Body of pancreas (tissue), 4 donors: ENCODE measurements around the gene SCPEP1. TPM values are rescaled to one million over a fixed set of nuclear protein-coding genes. Genes with fewer than 3 reads are reported as not detected.
"Not testable (repeated sequence)": the region's sequence is repeated elsewhere in the genome, so short reads cannot be mapped to it uniquely, and the experiment has no call there.

Experiments used
- ATAC-seq: fragments of 150-250 bp; one replicate; pipeline ENCODE4 v1.9.1; 2016
- DNase-seq, 4 donors: peaks; one replicate each; pipeline ENCODE4 v3.0.0-alpha.2; 2019
- H3K27ac ChIP-seq, 4 donors: fragments of 200-600 bp; sonication (generic); 1 replicate in 3 of 4; 2 replicates in 1 of 4; pipeline versions ENCODE4 v1.5.1 to v1.6.1; 2016 to 2019; ENCODE audit warnings: mild to moderate bottlenecking in 1 of 4, mixed read lengths in 1 of 4, moderate library complexity in 1 of 4
- H3K27me3 ChIP-seq, 2 donors: fragments of 200-600 bp; sonication (generic); one replicate each; pipeline ENCODE4 v1.6.0; 2016; ENCODE audit warnings: mild to moderate bottlenecking in 1 of 2
- H3K36me3 ChIP-seq, 2 donors: fragments of 200-600 bp; sonication (generic); replicated peaks in 1 of 2; 2 replicates each; pipeline ENCODE4 v1.5.1; 2016; ENCODE audit warnings: low read depth in 2 of 2; ENCODE audit not compliant: insufficient read depth in 1 of 2
- H3K4me1 ChIP-seq: fragments of 200-600 bp; sonication (generic); one replicate; pipeline ENCODE4 v1.6.0; 2016
- H3K4me3 ChIP-seq, 2 donors: fragments of 200-600 bp; sonication (generic); 1 replicate in 1 of 2; 2 replicates in 1 of 2; pipeline ENCODE4 v1.5.1; 2016 to 2019
- H3K9me3 ChIP-seq, 3 donors: fragments of 200-600 bp; sonication (generic); 1 replicate in 2 of 3; 2 replicates in 1 of 3; pipeline ENCODE4 v1.5.1; 2016
- POLR2A ChIP-seq, 3 donors: fragments of 450-650 bp; IDR thresholded peaks; one replicate each; pipeline ENCODE4 v1.6.1; 2016; ENCODE audit warnings: antibody characterized with exemption in 3 of 3, mild to moderate bottlenecking in 2 of 3
- WGBS, 2 donors: methylation state at CpG; one replicate each; pipeline ENCODE4 v1.1.5; 2017; 5-methylcytosine and 5-hydroxymethylcytosine counted together
- intact Hi-C: fragments of 100-400 bp; cut with DNase I; formaldehyde crosslinking; loops from one replicate; pipeline ENCODE4 v1.15.1; 2023
- total RNA-seq, 2 donors: library from RNA; depleted of rRNA; stranded (reverse); fragments of >200 nt; gene quantifications; one replicate each; pipeline ENCODE4 v1.1.0, GENCODE V29; 2016
- TF ChIP-seq, protein P1 (sequence below), 7 experiments: fragments of 450-650 bp in 4 of 7; fragments of 200-600 bp in 3 of 7; sonication (generic) in 3 of 7; IDR thresholded peaks; one replicate each; pipeline ENCODE4 v1.5.1; 2016 to 2019; ENCODE audit warnings: antibody characterized with exemption in 7 of 7

SCPEP1 gene
- total RNA-seq, 2 donors from 2014 or later: 27.0 to 57.7 TPM

DNA sequence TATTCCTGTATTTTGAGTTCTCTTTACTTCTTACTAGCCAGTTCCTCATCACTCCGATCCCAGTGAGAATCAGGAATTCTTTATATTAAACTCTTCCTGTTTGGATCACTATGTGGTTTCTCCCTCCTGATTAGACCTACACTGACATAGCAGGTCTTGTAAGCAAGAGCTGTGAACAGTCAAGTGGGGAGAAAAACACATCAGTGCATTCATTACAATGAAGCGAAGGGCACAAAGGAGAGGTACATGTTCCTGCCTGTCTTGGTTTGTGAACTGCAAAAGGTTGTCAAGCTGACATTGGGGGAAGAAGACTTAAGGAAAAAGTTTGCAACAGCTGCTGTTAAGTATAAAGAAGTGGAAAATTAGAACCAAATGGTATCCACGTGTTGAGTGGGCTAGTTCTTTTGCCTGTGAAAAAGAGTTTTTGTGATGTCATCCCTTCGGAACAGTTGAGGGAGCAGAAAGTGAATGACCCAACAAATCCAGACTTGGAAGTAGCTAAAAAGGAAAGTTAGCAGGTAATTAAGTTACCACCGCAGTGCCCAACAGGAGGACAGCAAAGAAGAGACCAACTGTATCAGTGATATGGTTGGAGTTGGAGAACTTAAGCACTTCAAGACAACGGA, 41.1 kb upstream of the SCPEP1 start:
- Histone ChIP-seq H3K4me1 (no peaks in the 10 kb centered on the region), H3K27ac (no peak overlapping the region), H3K4me3 (no peak overlapping the region), H3K27me3 (no peaks in the 10 kb centered on the region), H3K9me3 (no peaks in the 10 kb centered on the region), H3K36me3 (peaks cover 0 to 11% of the 10 kb centered on the region in 2 donors)
- DNase-seq (no peak), ATAC-seq (no peak)
- 81 to 88% methylated on average over 6 of the region's 6 CpGs for WGBS, 2 donors
- TF ChIP-seq, protein P1, sequence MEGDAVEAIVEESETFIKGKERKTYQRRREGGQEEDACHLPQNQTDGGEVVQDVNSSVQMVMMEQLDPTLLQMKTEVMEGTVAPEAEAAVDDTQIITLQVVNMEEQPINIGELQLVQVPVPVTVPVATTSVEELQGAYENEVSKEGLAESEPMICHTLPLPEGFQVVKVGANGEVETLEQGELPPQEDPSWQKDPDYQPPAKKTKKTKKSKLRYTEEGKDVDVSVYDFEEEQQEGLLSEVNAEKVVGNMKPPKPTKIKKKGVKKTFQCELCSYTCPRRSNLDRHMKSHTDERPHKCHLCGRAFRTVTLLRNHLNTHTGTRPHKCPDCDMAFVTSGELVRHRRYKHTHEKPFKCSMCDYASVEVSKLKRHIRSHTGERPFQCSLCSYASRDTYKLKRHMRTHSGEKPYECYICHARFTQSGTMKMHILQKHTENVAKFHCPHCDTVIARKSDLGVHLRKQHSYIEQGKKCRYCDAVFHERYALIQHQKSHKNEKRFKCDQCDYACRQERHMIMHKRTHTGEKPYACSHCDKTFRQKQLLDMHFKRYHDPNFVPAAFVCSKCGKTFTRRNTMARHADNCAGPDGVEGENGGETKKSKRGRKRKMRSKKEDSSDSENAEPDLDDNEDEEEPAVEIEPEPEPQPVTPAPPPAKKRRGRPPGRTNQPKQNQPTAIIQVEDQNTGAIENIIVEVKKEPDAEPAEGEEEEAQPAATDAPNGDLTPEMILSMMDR (IDR thresholded peaks at IDR 0.05): no peak
- no peak for TF ChIP-seq POLR2A (IDR thresholded peaks at IDR 0.05)
- intact Hi-C loops: loop anchor here (5.0 kb wide), 1 partner anchor 115 kb away; no protein-coding TSS in a partner anchor

DNA sequence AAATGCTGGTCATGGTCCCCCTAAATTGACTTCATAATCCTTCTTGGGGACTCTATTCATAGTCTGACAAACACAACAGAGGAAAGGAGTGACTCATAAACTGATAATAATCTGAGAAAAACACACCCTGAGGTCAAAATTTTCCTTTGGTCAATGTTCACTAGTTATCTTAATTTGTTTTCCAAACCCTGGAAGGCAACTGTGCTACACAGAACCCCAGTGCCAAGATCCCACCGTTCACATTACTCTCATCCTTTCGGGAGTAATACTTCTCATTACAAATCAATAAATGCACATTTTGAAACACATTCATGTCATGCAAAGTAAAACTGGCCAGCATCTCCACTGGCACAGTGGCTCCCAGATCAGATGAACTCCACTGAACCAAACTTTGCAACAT, 40.2 kb upstream of the SCPEP1 start:
- no peak overlapping the region for H3K27ac ChIP-seq
- no peak for DNase-seq
- intact Hi-C loops: loop anchor here (5.0 kb wide), 1 partner anchor 115 kb away; no protein-coding TSS in a partner anchor
- H3K4me1 ChIP-seq: no peaks in the 10 kb centered on the region
- H3K4me3 ChIP-seq: no peak overlapping the region
- TF ChIP-seq, protein P1 (IDR thresholded peaks at IDR 0.05): no peak
- TF ChIP-seq POLR2A (IDR thresholded peaks at IDR 0.05): no peak
- ATAC-seq: no peak
- WGBS, 2 donors: 23 to 30% methylated on average over 2 of the region's 2 CpGs
- H3K27me3 ChIP-seq: no peaks in the 10 kb centered on the region
- peaks cover 0 to 11% of the 10 kb centered on the region in 2 donors for H3K36me3 ChIP-seq
- no peaks in the 10 kb centered on the region for H3K9me3 ChIP-seq

- not testable (repeated sequence) for H3K9me3 ChIP-seq, H3K27me3 ChIP-seq, DNase-seq, H3K4me3 ChIP-seq, H3K27ac ChIP-seq, H3K4me1 ChIP-seq, ATAC-seq
- intact Hi-C loops: loop anchor here (5.0 kb wide), 1 partner anchor 116 kb away; no protein-coding TSS in a partner anchor
- peaks cover 0 to 11% of the 10 kb centered on the region in 2 donors for H3K36me3 ChIP-seq
- WGBS, 2 donors: 71 to 85% methylated on average over 5 of the region's 5 CpGs
These were observed 39.7 kb upstream of the SCPEP1 start for GRCh38 chr17:56938206-56938605.

- intact Hi-C loops: loop anchor here (5.0 kb wide), 1 partner anchor 118 kb away; no protein-coding TSS in a partner anchor
- Histone ChIP-seq H3K36me3 (peaks cover 11 to 15% of the 10 kb centered on the region in 2 donors), H3K4me1 (no peaks in the 10 kb centered on the region), H3K4me3 (no peak overlapping the region), H3K27me3 (no peaks in the 10 kb centered on the region), H3K27ac (no peak overlapping the region), H3K9me3 (no peaks in the 10 kb centered on the region)
- DNase-seq (no peak), ATAC-seq (peak; percentile 67)
- no peak for TF ChIP-seq POLR2A (IDR thresholded peaks at IDR 0.05)
- TF ChIP-seq, protein P1 (IDR thresholded peaks at IDR 0.05): peak; percentile 39 to 81 (median 66)
- 34 to 36% methylated on average over 11 of the region's 11 CpGs for WGBS, 2 donors
These were observed 38.0 kb upstream of the SCPEP1 start for GRCh38 chr17:56939869-56940484.

GRCh38 chr17:56943505-56944125, 34.3 kb upstream of the SCPEP1 start:
- Histone ChIP-seq H3K4me1 (no peaks in the 10 kb centered on the region), H3K9me3 (no peaks in the 10 kb centered on the region), H3K27ac (no peak overlapping the region), H3K27me3 (no peaks in the 10 kb centered on the region), H3K4me3 (no peak overlapping the region), H3K36me3 (peaks cover 12 to 14% of the 10 kb centered on the region in 2 donors)
- intact Hi-C loops: no loop called here
- DNase-seq: no peak
- WGBS, 2 donors: 91 to 92% methylated on average over 10 of the region's 10 CpGs
- TF ChIP-seq, protein P1 (IDR thresholded peaks at IDR 0.05): no peak
- no peak for TF ChIP-seq POLR2A (IDR thresholded peaks at IDR 0.05)
- no peak for ATAC-seq
